OCI-LY7 (cell line): ENCODE measurements around the gene LONRF3.

ENCODE experiments used
- CTCF ChIP-seq: fragments of 200-600 bp; sonication (generic); conservative IDR thresholded peaks from 2 replicates; pipeline ENCODE4 v1.5.1; 2014; ENCODE audit warnings: mild to moderate bottlenecking, antibody characterized with exemption, low read length, moderate library complexity, mixed read lengths
- EZH2phosphoT487 ChIP-seq: fragments of 200-600 bp; sonication (generic); IDR thresholded peaks from 2 replicates; pipeline ENCODE4 v1.6.1; 2018; ENCODE audit warnings: low read depth, borderline replicate concordance, mild to moderate bottlenecking, mixed run types, antibody characterized with exemption, low read length, moderate library complexity, mixed read lengths

GRCh38 chrX:119062750-119063374 is 88.4 kb downstream of the LONRF3 start:
- TF ChIP-seq CTCF (no peak), EZH2phosphoT487 (no peak)
